ENCODE measurements around the gene AHCYL1.

The AHCYL1 gene

GRCh38 chr1:109954041-109954512 lies 30.5 kb upstream of the AHCYL1 start:
- TF ChIP-seq, protein P1, sequence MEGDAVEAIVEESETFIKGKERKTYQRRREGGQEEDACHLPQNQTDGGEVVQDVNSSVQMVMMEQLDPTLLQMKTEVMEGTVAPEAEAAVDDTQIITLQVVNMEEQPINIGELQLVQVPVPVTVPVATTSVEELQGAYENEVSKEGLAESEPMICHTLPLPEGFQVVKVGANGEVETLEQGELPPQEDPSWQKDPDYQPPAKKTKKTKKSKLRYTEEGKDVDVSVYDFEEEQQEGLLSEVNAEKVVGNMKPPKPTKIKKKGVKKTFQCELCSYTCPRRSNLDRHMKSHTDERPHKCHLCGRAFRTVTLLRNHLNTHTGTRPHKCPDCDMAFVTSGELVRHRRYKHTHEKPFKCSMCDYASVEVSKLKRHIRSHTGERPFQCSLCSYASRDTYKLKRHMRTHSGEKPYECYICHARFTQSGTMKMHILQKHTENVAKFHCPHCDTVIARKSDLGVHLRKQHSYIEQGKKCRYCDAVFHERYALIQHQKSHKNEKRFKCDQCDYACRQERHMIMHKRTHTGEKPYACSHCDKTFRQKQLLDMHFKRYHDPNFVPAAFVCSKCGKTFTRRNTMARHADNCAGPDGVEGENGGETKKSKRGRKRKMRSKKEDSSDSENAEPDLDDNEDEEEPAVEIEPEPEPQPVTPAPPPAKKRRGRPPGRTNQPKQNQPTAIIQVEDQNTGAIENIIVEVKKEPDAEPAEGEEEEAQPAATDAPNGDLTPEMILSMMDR (IDR thresholded peaks at IDR 0.05; ENCODE audit: low read depth, low read length): no peak
- H3K9me3 ChIP-seq: no peaks in the 10 kb centered on the region
- DNase-seq: no peak
- H3K4me1 ChIP-seq: no peaks in the 10 kb centered on the region
- no peaks in the 10 kb centered on the region for H3K36me3 ChIP-seq
- no peak overlapping the region for H3K4me3 ChIP-seq (ENCODE audit: low read depth, low read length)
- no peaks in the 10 kb centered on the region for H3K27me3 ChIP-seq

DNA sequence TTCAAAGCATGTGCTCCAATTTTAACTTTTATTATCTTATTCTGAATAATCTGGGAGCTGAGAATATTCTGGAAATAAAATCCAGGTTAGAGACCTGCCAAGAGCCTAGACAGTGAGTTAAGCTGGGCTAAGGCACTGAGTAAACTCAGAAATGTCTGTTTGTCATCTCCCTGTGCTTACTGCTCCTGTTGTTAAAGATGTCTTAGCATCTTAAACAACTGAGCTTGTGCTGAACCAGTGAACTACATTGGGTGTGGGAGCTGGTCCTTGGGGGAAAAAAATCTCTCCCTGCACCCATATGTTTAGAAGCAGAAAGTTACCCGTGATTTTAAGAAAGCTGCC lies 25.0 kb upstream of the AHCYL1 start:
- Histone ChIP-seq H3K4me1 (no peaks in the 10 kb centered on the region), H3K4me3 (ENCODE audit: low read depth, low read length) (no peak overlapping the region), H3K27me3 (no peaks in the 10 kb centered on the region), H3K36me3 (no peaks in the 10 kb centered on the region), H3K9me3 (no peaks in the 10 kb centered on the region)
- no peak for DNase-seq
- TF ChIP-seq, protein P1 (IDR thresholded peaks at IDR 0.05; ENCODE audit: low read depth, low read length): no peak

DNA sequence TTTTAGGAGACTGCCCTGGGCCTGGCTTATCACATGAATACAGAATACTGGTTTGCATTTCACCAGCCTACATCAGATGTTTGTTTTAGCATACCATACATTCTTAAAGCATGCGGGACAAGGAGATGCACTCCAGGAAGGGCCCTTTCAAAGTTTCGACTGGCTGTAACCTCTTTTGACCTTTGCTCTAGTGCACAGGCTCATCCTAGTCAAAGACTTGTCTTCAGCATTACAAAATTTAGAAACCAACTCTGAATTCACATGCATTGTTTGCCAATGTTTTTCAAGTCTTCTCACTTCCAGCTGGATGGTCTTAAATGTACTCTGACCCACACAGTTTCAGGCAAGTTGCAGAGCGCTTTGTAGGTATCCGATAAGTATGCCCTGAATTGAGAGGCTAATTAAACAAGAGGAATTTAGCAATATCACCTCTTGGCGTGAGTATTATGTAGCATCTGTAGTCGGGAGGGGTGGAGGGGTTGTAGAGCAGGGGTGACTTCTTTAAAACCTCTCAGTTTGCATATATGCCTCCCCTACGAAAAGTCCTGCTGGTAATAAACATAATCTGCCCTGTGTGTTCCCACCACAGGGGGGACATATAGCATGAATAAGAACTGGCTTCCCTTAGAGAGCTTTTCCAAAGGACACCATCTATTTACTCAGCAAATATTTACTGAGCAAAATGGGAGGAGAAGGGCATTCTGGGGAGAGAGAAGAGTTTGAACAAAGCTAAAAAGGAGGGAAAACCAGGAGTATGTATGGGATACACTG lies 24.4 kb upstream of the AHCYL1 start:
- Histone ChIP-seq H3K9me3 (no peaks in the 10 kb centered on the region), H3K36me3 (no peaks in the 10 kb centered on the region), H3K4me3 (ENCODE audit: low read depth, low read length) (no peak overlapping the region), H3K27me3 (no peaks in the 10 kb centered on the region), H3K4me1 (no peaks in the 10 kb centered on the region)
- TF ChIP-seq, protein P1 (IDR thresholded peaks at IDR 0.05; ENCODE audit: low read depth, low read length): 0 out of 2 replicates have a peak, but pooled peaks have one; percentile 6
- no peak for DNase-seq

- H3K4me3 ChIP-seq (ENCODE audit: low read depth, low read length): no peak overlapping the region
- H3K4me1 ChIP-seq: no peaks in the 10 kb centered on the region
- no peaks in the 10 kb centered on the region for H3K9me3 ChIP-seq
- H3K36me3 ChIP-seq: no peaks in the 10 kb centered on the region
- no peak for DNase-seq
- no peaks in the 10 kb centered on the region for H3K27me3 ChIP-seq
- TF ChIP-seq, protein P1 (IDR thresholded peaks at IDR 0.05; ENCODE audit: low read depth, low read length): no peak
Measured at GRCh38 chr1:109960745-109961094, 23.8 kb upstream of the AHCYL1 start.

DNA sequence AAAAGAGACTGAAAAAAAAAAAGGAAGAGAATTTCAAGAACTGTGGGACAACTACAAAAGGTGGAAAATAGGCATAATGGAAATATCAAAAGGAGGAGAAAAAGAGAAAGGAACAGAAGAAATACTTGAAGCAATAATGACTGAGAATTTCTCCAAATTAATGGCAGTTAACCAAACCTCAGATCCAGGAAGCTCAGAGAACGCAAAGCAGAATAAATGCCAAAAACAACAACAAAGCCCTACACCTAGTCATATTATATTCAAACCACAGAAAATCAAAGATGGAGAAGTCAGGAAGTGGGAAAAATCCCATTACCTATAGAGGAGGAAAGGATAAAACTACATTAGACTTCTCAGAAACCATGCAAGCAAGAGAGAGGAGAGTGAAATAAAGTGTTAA lies 20.7 kb upstream of the AHCYL1 start:
- Histone ChIP-seq H3K36me3 (no peaks in the 10 kb centered on the region), H3K9me3 (no peaks in the 10 kb centered on the region), H3K4me1 (no peaks in the 10 kb centered on the region), H3K27me3 (no peaks in the 10 kb centered on the region), H3K4me3 (ENCODE audit: low read depth, low read length) (no peak overlapping the region)
- DNase-seq: no peak
- TF ChIP-seq, protein P1 (IDR thresholded peaks at IDR 0.05; ENCODE audit: low read depth, low read length): no peak

GRCh38 chr1:109969146-109969829 lies 15.3 kb upstream of the AHCYL1 start:
- no peak for DNase-seq
- H3K27me3 ChIP-seq: no peaks in the 10 kb centered on the region
- no peak overlapping the region for H3K4me3 ChIP-seq (ENCODE audit: low read depth, low read length)
- no peaks in the 10 kb centered on the region for H3K9me3 ChIP-seq
- TF ChIP-seq, protein P1 (IDR thresholded peaks at IDR 0.05; ENCODE audit: low read depth, low read length): no peak
- no peaks in the 10 kb centered on the region; the same call in 1 of the 2 replicates for H3K4me1 ChIP-seq
- no peaks in the 10 kb centered on the region for H3K36me3 ChIP-seq

Measured in BE2C (cell line).